Chondrocyte (in vitro differentiated cells): ENCODE measurements around the gene MARK4. TPM values are rescaled to one million over a fixed set of nuclear protein-coding genes. Genes with fewer than 3 reads are reported as not detected.

Source experiments
- DNase-seq: peaks from one replicate; pipeline ENCODE4 v3.0.0; 2021; ENCODE audit warnings: mixed read lengths, low spot score
- H3K27ac Mint-ChIP-seq: one replicate; pipeline ENCODE4 v1.8.0; 2021; ENCODE audit warnings: mild to moderate bottlenecking, moderate library complexity, mixed read lengths; ENCODE audit not compliant: unreplicated experiment
- H3K27me3 Mint-ChIP-seq: 2 replicates; pipeline ENCODE4 v1.8.0; 2021; ENCODE audit warnings: low read depth, mixed read lengths
- H3K36me3 Mint-ChIP-seq: 2 replicates; pipeline ENCODE4 v1.8.0; 2021; ENCODE audit warnings: low read depth, mixed read lengths
- H3K4me1 Mint-ChIP-seq: 2 replicates; pipeline ENCODE4 v1.8.0; 2021; ENCODE audit warnings: low read depth, mild to moderate bottlenecking, mixed read lengths
- H3K4me3 Mint-ChIP-seq: one replicate; pipeline ENCODE4 v1.8.0; 2021; ENCODE audit warnings: mild to moderate bottlenecking, moderate library complexity, mixed read lengths; ENCODE audit not compliant: unreplicated experiment
- H3K9me3 Mint-ChIP-seq: 2 replicates; pipeline ENCODE4 v1.8.0; 2021; ENCODE audit warnings: low read depth, mixed read lengths
- total RNA-seq: library from RNA; stranded (reverse); gene quantifications from 3 replicates; pipeline ENCODE4 v1.2.1, GENCODE V29; 2021
- TF ChIP-seq, protein P1 (sequence below): fragments of 200-600 bp; sonication (generic); IDR thresholded peaks from 2 replicates; pipeline ENCODE4 v1.5.0; 2021; ENCODE audit warnings: antibody characterized with exemption, mild to moderate bottlenecking, moderate library complexity

Gene MARK4
- total RNA-seq, 1 donor from 2014 or later = 46.3 TPM

DNA sequence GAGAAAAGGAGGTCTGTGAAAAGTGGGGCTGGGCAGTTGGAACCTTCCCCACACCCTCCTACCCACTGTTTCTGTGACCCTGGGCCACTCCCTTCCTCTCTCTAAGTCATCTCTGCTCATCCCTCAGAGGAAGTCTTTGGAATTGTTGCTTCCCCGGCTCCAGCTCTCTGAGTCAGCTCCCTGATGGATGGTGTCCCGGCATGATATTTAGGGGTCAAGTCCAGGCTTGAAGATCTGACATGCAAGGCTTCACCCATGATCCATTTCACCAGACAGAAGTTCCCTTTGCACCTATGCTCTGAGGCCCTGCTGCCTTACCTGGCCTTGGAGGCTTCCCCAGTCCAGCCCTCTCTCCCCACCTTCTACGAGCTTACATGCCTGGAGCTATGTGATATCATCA lies 19.2 kb upstream of the MARK4 start:
- no peak overlapping the region for H3K27ac Mint-ChIP-seq
- H3K9me3 Mint-ChIP-seq = no peaks in the 10 kb centered on the region
- peaks cover 2% of the 10 kb centered on the region for H3K27me3 Mint-ChIP-seq

GRCh38 chr19:45234089-45234869 lies 16.8 kb upstream of the MARK4 start:
- Mint-ChIP-seq H3K27me3 (peaks cover 2% of the 10 kb centered on the region), H3K27ac (no peak overlapping the region)
- TF ChIP-seq, protein P1, sequence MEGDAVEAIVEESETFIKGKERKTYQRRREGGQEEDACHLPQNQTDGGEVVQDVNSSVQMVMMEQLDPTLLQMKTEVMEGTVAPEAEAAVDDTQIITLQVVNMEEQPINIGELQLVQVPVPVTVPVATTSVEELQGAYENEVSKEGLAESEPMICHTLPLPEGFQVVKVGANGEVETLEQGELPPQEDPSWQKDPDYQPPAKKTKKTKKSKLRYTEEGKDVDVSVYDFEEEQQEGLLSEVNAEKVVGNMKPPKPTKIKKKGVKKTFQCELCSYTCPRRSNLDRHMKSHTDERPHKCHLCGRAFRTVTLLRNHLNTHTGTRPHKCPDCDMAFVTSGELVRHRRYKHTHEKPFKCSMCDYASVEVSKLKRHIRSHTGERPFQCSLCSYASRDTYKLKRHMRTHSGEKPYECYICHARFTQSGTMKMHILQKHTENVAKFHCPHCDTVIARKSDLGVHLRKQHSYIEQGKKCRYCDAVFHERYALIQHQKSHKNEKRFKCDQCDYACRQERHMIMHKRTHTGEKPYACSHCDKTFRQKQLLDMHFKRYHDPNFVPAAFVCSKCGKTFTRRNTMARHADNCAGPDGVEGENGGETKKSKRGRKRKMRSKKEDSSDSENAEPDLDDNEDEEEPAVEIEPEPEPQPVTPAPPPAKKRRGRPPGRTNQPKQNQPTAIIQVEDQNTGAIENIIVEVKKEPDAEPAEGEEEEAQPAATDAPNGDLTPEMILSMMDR = no peak

More for the DNA sequence above, 19.2 kb upstream of the MARK4 start:
- no peaks in the 10 kb centered on the region for H3K36me3 Mint-ChIP-seq
- TF ChIP-seq, protein P1 = no peak
- peaks cover 9% of the 10 kb centered on the region for H3K4me1 Mint-ChIP-seq
- no peak for DNase-seq
- H3K4me3 Mint-ChIP-seq = no peak overlapping the region

GRCh38 chr19:45235485-45235884 lies 15.6 kb upstream of the MARK4 start:
- H3K4me3 Mint-ChIP-seq = no peak overlapping the region
- H3K27ac Mint-ChIP-seq = no peak overlapping the region
- H3K36me3 Mint-ChIP-seq = no peaks in the 10 kb centered on the region
- no peaks in the 10 kb centered on the region for H3K9me3 Mint-ChIP-seq
- DNase-seq = no peak
- H3K27me3 Mint-ChIP-seq = peaks cover 2% of the 10 kb centered on the region
- TF ChIP-seq, protein P1 = no peak
- peaks cover 9% of the 10 kb centered on the region for H3K4me1 Mint-ChIP-seq

More at GRCh38 chr19:45234089-45234869, 16.8 kb upstream of the MARK4 start:
- no peak for DNase-seq
- peaks cover 9% of the 10 kb centered on the region for H3K4me1 Mint-ChIP-seq
- H3K36me3 Mint-ChIP-seq = no peaks in the 10 kb centered on the region
- H3K4me3 Mint-ChIP-seq = no peak overlapping the region
- H3K9me3 Mint-ChIP-seq = no peaks in the 10 kb centered on the region

DNA sequence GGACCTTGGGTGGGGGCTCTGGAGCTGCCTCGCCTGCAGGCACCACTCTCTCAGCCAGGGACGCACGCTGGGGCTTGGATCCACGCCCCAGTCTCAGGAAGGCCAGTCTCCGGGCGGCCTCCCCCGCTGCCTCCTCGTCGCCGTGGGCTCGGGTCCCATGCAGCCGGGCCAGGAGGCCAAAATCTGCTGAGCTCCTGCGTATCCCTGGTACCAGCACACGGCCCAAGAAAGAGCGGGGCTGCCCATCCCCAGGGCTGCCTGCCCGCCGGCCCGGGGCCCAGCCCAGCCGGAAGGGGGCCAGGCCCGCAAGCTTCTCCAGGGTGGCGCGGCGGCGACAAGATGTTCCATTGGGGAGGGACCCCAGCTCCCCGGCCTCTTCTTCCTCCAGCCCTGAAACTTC lies 12.5 kb upstream of the MARK4 start:
- TF ChIP-seq, protein P1 = no peak
- H3K27ac Mint-ChIP-seq = no peak overlapping the region
- peaks cover 2% of the 10 kb centered on the region for H3K27me3 Mint-ChIP-seq

GRCh38 chr19:45243144-45243732 lies 7.8 kb upstream of the MARK4 start:
- TF ChIP-seq, protein P1 = no peak
- no peak for DNase-seq
- Mint-ChIP-seq H3K4me3 (no peak overlapping the region), H3K9me3 (no peaks in the 10 kb centered on the region), H3K36me3 (no peaks in the 10 kb centered on the region), H3K4me1 (peaks cover 16% of the 10 kb centered on the region), H3K27me3 (no peaks in the 10 kb centered on the region), H3K27ac (no peak overlapping the region)

More for the DNA sequence above, 12.5 kb upstream of the MARK4 start:
- no peak for DNase-seq
- Mint-ChIP-seq H3K4me1 (peaks cover 9% of the 10 kb centered on the region), H3K9me3 (no peaks in the 10 kb centered on the region), H3K36me3 (no peaks in the 10 kb centered on the region), H3K4me3 (no peak overlapping the region)
